ENCODE measurements around the gene DPF3.

- TF ChIP-seq EZH2 (IDR thresholded peaks at IDR 0.05; ENCODE audit: borderline replicate concordance, insufficient read depth, low read depth, low read length, poor library complexity, severe bottlenecking) (no peak), CTCF (IDR thresholded peaks at IDR 0.05) (no peak)
Measured at GRCh38 chr14:72763892-72764291, 130.0 kb downstream of the DPF3 start.

Data from B cell (primary cell).